Omental fat pad (tissue), 4 donors: ENCODE data around the gene DAD1. TPM values are rescaled to one million over a fixed set of nuclear protein-coding genes. Genes with fewer than 3 reads are reported as not detected.
"Not testable (repeated sequence)": the region's sequence is repeated elsewhere in the genome, so short reads cannot be mapped to it uniquely, and the experiment has no call there.

Experiments
- ATAC-seq: fragments of 150-250 bp; one replicate; pipeline ENCODE4 v1.9.1; 2016; ENCODE audit warnings: mild to moderate bottlenecking, moderate library complexity; ENCODE audit not compliant: low FRiP score
- DNase-seq: peaks from one replicate; pipeline ENCODE4 v3.0.0-alpha.2; 2019; ENCODE audit warnings: low spot score
- total RNA-seq, 4 donors: library from RNA; depleted of rRNA; stranded (reverse); fragments of >200 nt; gene quantifications; one replicate each; pipeline ENCODE4 v1.1.0, GENCODE V29; 2016
- TF ChIP-seq, protein P1 (sequence below), 3 donors: fragments of 450-650 bp; IDR thresholded peaks; one replicate each; pipeline ENCODE4 v1.5.1; 2016 to 2017; ENCODE audit warnings: antibody characterized with exemption in 3 of 3, mild to moderate bottlenecking in 3 of 3, moderate library complexity in 2 of 3

The DAD1 gene
- total RNA-seq, 4 donors from 2014 or later = 156 to 272 (median 244) TPM

DNA sequence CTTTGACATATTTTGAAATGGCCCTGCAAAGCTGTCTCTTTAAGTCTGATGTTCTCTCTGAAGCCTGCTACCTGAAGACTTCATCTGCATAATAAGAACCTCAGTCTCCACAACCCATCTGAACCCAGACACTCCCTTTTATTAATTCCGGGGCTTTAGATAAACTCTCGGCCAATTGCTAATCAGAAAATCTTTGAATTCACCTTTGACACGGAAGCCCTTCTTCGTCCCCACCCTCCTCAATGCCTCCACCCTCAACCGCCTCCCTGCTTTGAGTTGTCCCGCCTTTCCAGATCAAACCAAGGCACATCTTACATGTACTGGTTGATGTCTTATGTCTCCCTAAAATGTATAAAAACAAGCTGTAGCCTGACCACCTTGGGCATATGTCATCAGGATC, 37.6 kb upstream of the DAD1 start:
- DNase-seq = no peak
- no peak for ATAC-seq
- TF ChIP-seq, protein P1, sequence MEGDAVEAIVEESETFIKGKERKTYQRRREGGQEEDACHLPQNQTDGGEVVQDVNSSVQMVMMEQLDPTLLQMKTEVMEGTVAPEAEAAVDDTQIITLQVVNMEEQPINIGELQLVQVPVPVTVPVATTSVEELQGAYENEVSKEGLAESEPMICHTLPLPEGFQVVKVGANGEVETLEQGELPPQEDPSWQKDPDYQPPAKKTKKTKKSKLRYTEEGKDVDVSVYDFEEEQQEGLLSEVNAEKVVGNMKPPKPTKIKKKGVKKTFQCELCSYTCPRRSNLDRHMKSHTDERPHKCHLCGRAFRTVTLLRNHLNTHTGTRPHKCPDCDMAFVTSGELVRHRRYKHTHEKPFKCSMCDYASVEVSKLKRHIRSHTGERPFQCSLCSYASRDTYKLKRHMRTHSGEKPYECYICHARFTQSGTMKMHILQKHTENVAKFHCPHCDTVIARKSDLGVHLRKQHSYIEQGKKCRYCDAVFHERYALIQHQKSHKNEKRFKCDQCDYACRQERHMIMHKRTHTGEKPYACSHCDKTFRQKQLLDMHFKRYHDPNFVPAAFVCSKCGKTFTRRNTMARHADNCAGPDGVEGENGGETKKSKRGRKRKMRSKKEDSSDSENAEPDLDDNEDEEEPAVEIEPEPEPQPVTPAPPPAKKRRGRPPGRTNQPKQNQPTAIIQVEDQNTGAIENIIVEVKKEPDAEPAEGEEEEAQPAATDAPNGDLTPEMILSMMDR (IDR thresholded peaks at IDR 0.05) = no peak

DNA sequence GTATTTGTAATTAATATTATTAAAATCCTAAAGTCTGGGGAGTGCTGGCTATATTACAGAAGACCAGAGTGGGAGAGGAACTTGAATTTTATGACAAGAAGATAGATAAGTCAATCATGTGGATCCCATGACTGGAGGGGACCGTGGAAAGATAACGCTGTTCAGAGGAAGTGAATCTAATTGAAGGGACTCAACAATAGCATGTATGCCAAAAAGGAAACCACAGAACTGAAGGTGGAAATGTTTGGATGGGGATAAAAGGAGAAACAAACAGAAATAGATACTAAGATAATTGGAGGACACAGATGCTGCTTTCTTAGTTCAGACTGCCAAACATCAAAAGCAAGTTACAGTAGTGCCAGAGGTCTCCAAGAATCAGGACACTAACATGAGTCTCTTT, 34.0 kb upstream of the DAD1 start:
- ATAC-seq (no peak), DNase-seq (no peak)
- TF ChIP-seq, protein P1 (IDR thresholded peaks at IDR 0.05) = no peak

DNA sequence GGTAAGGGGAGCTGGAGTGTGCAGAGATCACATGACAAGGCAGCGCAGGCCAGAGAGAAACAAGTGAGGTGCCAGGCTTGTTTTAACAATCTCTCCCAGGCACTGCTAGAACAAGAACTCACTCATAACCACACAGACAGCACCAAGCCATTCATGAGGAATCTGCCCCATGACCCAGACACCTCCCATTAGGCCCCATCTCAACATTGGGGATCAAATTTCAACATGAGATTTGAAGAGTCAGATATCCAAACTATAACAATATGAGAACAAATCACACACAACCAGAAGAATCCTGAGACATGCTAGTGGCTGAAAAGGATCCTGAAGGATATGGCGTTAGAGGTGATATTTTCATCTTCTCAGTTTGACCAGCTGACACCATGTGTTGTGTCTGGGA, 33.2 kb upstream of the DAD1 start:
- DNase-seq (no peak), ATAC-seq (no peak)
- TF ChIP-seq, protein P1 (IDR thresholded peaks at IDR 0.05) = no peak

DNA sequence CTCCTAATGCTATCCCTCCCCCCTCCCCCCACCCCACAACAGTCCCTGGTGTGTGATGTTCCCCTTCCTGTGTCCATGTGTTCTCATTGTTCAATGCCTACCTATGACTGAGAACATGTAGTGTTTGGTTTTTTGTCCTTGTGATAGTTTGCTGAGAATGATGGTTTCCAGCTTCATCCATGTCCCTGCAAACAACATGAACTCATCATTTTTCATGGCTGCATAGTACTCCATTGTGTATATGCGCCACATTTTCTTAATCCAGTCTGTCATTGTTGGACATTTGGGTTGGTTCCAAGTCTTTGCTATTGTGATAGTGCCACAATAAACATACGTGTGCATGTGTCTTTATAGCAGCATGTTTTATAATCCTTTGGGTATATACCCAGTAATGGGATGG, 26.7 kb upstream of the DAD1 start:
- DNase-seq, ATAC-seq: not testable (repeated sequence)

DNA sequence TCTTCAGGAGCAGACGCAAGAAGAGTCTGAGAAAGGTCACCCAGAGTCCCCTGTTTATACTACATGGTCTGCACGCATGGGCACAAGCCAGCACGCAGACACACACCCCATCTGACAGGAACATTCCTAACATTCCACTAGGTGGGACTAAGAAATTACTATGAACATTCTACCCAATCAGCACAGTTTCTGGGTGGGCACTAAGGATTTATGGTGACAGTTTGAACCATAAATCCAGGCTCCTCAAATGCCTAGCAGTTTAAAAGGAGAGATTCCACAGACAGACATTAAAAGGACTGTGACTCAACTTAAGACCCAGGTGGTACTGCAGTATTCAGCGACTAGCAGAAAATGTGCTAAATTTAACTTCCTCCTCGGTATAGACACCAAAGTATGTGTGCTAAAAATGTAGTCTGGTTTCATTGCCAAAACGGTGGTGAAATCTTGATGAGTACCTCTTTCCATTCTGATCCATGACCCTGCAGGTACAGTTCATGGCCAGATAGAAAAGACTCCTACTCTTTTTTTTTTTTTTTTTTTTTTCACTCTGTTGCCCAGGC, 25.3 kb upstream of the DAD1 start:
- TF ChIP-seq, protein P1 (IDR thresholded peaks at IDR 0.05) = no peak
- no peak for DNase-seq
- ATAC-seq = peak; percentile 73

DNA sequence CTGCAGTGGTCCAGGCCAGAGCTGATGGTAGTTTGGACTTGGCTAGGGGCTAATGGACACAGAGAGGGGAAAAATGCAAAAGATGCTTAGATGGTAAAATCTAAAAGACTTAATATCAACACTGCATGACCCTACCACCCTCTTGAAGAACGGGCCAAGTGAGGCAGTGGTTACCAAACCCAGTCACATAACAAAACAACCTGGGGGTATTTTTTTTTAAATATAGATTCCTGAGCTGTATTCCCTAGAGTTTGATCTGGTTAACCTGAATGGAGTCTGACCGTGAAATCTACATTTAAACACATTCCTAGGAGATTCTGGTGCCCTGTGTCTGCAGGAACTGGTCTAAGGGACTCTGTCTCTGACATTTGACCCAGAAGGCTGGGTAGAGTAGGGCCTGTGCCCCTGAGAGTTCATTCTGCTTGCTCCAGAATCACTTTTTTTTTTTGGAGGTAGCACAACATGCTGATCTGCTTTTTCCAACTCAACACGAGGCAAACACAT, 24.8 kb upstream of the DAD1 start:
- ATAC-seq (no peak), DNase-seq (no peak)
- TF ChIP-seq, protein P1 (IDR thresholded peaks at IDR 0.05) = no peak

DNA sequence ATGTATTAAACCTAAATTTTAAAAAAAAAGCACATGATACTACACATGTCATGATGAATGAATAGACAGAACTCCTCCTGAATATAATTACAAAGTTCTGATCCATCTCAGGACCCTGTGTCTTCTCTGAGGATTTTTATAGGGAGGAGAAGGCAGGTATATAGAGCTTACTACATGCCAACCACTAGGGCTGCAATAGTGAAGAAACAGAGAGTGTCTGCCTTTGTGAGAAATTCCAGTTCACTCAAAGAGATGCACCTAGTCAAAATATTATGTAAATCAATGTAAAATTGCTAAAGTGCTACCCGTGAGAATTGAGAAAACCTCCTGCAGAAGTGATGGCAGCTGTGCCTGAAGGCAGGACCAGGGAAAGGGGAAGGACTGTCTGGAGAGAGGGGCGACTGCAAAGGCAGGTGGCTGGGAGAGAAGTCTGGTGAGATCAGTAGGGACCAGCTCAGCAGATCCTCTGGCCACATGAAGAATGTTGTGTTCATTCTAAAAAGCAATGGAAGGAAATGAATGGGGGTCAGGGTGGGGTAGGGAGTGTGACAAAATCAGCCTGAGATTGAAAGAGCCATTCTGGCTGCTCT, 24.2 kb upstream of the DAD1 start:
- TF ChIP-seq, protein P1 (IDR thresholded peaks at IDR 0.05) = no peak
- no peak for ATAC-seq
- DNase-seq = no peak
